ENCODE data around the gene RBMS1.

DNA sequence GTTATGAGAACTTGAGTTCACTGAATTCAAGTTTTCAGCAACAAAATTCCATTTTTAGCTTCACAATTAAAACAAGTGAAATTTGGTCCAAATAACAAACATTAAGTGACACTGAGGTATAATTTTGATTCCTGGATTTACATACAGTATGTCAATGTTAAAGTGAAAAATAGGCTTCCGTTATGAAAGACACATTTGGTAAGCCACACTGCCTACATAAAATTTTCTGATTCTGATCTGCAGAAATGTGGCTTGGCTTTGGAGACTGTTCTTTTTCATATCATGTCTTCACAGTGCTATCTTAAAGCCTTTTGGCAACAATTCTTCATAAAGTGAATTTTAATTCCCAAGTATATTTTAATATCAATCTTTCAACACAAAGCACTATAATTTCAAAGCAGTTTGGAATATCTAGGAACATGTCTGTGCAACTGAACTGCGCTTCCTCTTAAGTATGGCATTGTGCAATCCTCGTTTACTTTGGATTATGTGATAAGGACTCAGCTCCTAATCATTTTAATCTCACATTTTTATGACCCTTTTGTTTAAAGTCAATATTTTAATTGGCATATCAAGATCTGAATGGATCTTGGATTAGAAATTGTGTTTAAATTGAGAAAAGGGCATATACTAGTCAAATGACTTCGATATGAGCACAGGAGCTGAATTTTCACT, 60.0 kb downstream of the RBMS1 start:
- TF ChIP-seq, protein P1, sequence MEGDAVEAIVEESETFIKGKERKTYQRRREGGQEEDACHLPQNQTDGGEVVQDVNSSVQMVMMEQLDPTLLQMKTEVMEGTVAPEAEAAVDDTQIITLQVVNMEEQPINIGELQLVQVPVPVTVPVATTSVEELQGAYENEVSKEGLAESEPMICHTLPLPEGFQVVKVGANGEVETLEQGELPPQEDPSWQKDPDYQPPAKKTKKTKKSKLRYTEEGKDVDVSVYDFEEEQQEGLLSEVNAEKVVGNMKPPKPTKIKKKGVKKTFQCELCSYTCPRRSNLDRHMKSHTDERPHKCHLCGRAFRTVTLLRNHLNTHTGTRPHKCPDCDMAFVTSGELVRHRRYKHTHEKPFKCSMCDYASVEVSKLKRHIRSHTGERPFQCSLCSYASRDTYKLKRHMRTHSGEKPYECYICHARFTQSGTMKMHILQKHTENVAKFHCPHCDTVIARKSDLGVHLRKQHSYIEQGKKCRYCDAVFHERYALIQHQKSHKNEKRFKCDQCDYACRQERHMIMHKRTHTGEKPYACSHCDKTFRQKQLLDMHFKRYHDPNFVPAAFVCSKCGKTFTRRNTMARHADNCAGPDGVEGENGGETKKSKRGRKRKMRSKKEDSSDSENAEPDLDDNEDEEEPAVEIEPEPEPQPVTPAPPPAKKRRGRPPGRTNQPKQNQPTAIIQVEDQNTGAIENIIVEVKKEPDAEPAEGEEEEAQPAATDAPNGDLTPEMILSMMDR (optimal IDR thresholded peaks at IDR 0.05 in 1 of 3, IDR thresholded peaks at IDR 0.05 in 1 of 3, conservative IDR thresholded peaks at IDR 0.05 in 1 of 3; ENCODE audit: extremely low read depth in 1 of 3, insufficient read depth in 2 of 3, low read length in 3 of 3), result no peak
- no peak for TF ChIP-seq EZH2 (IDR thresholded peaks at IDR 0.05; ENCODE audit: low read length)

All from keratinocyte (primary cell).